PFSK-1 (cell line): ENCODE results near the gene PARVB.

Experiments
- FOXP2 ChIP-seq: optimal IDR thresholded peaks from 2 replicates; pipeline ENCODE3; 2011; ENCODE audit warnings: borderline replicate concordance, control low read depth, inconsistent platforms; ENCODE audit not compliant: insufficient read depth; ENCODE audit errors: extremely low read length, extremely low read depth
- POLR2AphosphoS5 ChIP-seq: IDR thresholded peaks from 2 replicates; pipeline ENCODE4 v1.6.1; 2012; ENCODE audit warnings: low read depth, mild to moderate bottlenecking, control low read depth, low read length, moderate library complexity
- REST ChIP-seq, 2 experiments: IDR thresholded peaks; 2 replicates each; pipeline versions ENCODE4 v1.6.1 to v1.8.0; 2011 to 2012; ENCODE audit warnings: low read depth in 2 of 2, low read length in 2 of 2, control low read depth in 1 of 2, inconsistent platforms in 1 of 2, mild to moderate bottlenecking in 1 of 2, moderate library complexity in 1 of 2; ENCODE audit not compliant: insufficient read depth in 1 of 2
- SIN3A ChIP-seq: IDR thresholded peaks from 2 replicates; pipeline ENCODE4 v1.6.1; 2012; ENCODE audit warnings: mild to moderate bottlenecking, low read length, moderate library complexity, borderline replicate concordance; ENCODE audit not compliant: insufficient read depth
- TAF1 ChIP-seq: IDR thresholded peaks from 2 replicates; pipeline ENCODE4 v1.6.1; 2012; ENCODE audit warnings: low read length, control low read depth, borderline replicate concordance; ENCODE audit not compliant: insufficient read depth

The PARVB gene

DNA sequence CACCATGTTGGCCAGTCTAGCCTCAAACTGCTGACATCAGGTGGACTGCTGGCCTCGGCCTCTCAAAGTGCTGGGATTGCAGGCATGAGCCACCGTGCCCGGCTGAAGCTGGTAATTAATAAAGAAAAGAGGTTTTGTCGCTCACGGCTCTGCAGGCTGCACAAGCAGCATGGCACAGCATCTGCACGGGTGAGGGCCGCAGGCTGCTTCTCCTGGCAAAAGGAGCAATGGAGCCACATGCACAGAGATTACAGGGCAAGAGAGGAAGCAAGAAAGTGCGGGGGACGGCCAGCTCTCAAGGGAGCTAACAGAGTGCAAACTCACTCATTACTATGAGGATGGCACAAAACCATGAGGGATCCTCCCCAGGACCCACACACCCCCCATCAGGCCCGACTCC lies 4.7 kb upstream of the PARVB start:
- TF ChIP-seq REST (IDR thresholded peaks at IDR 0.05; ENCODE audit: insufficient read depth in 1 of 2, low read depth in 2 of 2, low read length in 2 of 2) (no peak), SIN3A (no peak), POLR2AphosphoS5 (no peak), TAF1 (no peak), FOXP2 (no peak)

DNA sequence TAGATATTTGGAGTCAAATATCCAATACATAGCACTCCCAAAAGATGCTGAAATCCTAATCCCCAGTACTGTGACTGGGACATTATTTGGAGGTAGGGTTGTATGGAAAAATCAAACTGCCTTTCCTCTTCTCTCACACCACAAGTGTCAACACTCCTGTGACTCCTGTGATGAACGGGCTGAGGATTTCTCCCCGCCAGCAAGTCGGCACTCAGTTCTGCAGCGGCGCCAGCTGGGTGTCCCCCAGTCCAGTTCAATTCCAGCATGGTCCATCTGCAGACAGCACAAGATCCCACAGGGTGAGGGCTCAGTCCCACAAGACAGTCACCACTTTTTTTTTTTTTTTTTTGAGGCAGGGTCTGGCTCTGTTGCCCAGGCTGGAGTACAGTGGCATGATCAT lies 4.3 kb upstream of the PARVB start:
- TF ChIP-seq FOXP2 (no peak), TAF1 (no peak), POLR2AphosphoS5 (no peak), SIN3A (no peak), REST (IDR thresholded peaks at IDR 0.05; ENCODE audit: insufficient read depth in 1 of 2, low read depth in 2 of 2, low read length in 2 of 2) (no peak)

GRCh38 chr22:44020981-44021380 lies 3.1 kb upstream of the PARVB start:
- TF ChIP-seq REST (IDR thresholded peaks at IDR 0.05; ENCODE audit: insufficient read depth in 1 of 2, low read depth in 2 of 2, low read length in 2 of 2), result no peak
- no peak for TF ChIP-seq SIN3A
- no peak for TF ChIP-seq TAF1
- TF ChIP-seq FOXP2, result no peak
- no peak for TF ChIP-seq POLR2AphosphoS5

- TF ChIP-seq FOXP2, result peak; percentile 8
- TF ChIP-seq REST (IDR thresholded peaks at IDR 0.05; ENCODE audit: insufficient read depth in 1 of 2, low read depth in 2 of 2, low read length in 2 of 2), result no peak
- no peak for TF ChIP-seq TAF1
- TF ChIP-seq POLR2AphosphoS5, result peak; percentile 61; the same call in 1 of the 2 replicates
- TF ChIP-seq SIN3A, result peak; percentile 39; the same call in 1 of the 2 replicates
These were observed 456 bp upstream of the PARVB start for GRCh38 chr22:44023404-44024287.
